HG02588 (cell line): ENCODE measurements around the gene DTYMK.
A peak's percentile ranks its signal among the peaks of the same experiment; 100 is the strongest.

Experiments
- ATAC-seq: cut with Tn5 transposase; IDR thresholded peaks from one replicate; pipeline ENCODE4 v1.9.1; 2021; ENCODE audit warnings: mild to moderate bottlenecking, moderate library complexity; ENCODE audit not compliant: unreplicated experiment

Gene DTYMK

DNA sequence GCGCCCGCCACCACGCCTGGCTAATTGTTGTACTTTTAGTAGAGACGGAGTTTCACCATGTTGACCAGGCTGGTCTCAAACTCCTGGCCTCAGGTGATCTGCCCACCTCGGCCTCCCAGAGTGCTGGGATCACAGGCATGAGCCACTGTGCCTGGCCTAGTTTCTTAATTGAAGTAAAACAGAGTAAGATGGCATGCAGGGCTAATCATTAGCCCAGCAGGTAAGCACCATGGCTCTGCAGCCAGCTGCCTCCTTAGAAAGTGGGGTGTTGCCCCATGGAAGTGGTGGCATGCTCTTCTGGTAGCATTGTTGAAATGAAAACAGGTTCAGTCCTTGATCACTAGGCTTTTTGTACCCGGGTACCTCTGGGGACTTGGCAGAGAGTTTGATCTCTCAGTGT is 36.7 kb downstream of the DTYMK start:
- no peak for ATAC-seq

GRCh38 chr2:241649404-241649803 is 37.2 kb downstream of the DTYMK start:
- no peak for ATAC-seq

DNA sequence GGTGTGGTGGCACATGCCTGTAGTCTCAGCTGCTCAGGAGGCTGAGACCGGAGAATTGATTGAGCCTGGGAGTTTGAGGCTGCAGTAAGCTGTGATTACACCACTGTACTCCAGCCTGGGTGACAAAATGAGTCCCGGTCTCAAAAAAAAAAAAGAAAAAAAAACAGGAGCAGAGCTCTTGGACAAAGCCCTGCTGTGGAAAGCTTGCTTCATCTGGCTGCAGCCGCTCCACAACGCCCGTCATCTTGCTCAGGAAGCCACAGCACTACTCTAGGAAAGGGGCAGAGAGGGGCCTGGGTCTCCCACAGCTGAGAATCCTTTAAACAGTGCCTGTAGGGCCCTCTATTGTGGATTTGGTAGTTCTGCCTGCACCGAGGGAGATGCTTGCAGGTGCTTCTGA is 38.2 kb downstream of the DTYMK start:
- no peak for ATAC-seq

GRCh38 chr2:241645915-241646645 is 40.5 kb downstream of the DTYMK start:
- ATAC-seq: no peak

DNA sequence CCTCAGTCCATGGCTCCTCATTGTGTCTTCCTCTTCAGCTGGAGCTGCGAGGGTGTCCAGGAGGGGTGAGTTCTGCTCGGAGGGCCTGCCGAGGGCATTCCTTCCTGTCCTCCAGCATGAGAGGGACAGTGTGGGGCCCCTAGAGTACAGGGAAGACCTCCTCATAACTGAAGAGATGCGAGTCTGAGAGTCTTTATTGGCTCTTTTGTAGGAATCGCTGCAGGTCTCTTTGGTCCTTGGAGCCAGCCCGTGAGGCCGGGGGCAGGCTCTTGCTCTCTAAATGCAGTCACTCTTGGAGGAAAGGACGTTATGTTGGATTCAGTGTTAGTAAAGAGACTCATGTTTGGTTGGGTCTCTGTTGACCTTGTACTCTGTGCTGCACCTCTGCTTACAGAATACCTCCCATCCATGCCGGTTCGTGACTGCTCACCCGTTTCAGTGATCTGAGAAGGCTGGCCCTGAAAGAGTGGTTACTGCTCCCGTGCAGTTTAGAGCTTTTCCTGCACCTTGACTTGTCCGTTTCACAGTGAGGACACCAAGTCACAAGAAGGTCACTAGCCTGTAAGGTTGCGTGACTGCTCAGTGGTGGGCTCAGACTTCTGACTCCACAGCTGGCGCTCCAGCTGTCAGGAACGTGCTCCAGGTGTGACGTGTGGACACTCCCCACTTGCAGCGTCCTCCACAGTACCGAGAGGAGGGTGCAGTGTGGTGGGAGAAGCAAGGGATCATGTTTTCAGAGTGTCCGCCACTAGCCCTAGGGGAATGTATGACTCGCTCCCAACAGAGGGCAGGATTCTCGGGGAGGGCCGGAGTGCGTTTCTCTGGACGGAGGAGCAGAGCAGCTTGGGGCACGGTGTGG is 41.3 kb downstream of the DTYMK start:
- ATAC-seq: no peak

DNA sequence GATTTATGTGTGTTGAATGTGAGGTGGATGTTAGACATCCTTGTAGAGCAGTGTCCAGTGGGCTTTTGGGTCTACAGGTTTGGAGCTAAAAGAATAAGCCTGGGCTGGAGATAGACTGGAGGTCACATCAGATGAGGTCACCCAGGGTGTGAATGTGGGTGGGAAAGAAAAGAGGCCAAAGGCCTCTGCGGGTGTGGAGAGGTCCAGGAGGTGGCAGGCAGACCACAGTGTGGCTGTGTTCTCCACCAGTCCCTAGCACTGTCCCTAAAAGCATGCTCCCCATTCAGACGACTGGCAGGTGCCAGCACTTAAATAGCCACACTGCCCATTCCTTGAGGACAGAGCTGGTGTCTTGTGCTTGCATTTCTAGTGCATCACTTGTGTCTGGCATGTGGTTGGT is 45.0 kb downstream of the DTYMK start:
- no peak for ATAC-seq

GRCh38 chr2:241640165-241640795 is 46.3 kb downstream of the DTYMK start:
- no peak for ATAC-seq

- ATAC-seq: no peak
Measured at GRCh38 chr2:241639385-241639784, 47.2 kb downstream of the DTYMK start.

GRCh38 chr2:241638940-241639339 is 47.7 kb downstream of the DTYMK start:
- ATAC-seq: no peak

GRCh38 chr2:241637795-241638660 is 48.6 kb downstream of the DTYMK start:
- ATAC-seq: peak; percentile 15

GRCh38 chr2:241637018-241637794 is 49.4 kb downstream of the DTYMK start, which contains the start of the genes ATG4B and THAP4:
ATG4B (plus strand) TSS chr2:241637693; CDS start chr2:241637715, 22 bp downstream.
THAP4 (minus strand) TSS chr2:241637158; CDS start chr2:241637017, 141 bp downstream.
- peak; percentile 67 for ATAC-seq

DNA sequence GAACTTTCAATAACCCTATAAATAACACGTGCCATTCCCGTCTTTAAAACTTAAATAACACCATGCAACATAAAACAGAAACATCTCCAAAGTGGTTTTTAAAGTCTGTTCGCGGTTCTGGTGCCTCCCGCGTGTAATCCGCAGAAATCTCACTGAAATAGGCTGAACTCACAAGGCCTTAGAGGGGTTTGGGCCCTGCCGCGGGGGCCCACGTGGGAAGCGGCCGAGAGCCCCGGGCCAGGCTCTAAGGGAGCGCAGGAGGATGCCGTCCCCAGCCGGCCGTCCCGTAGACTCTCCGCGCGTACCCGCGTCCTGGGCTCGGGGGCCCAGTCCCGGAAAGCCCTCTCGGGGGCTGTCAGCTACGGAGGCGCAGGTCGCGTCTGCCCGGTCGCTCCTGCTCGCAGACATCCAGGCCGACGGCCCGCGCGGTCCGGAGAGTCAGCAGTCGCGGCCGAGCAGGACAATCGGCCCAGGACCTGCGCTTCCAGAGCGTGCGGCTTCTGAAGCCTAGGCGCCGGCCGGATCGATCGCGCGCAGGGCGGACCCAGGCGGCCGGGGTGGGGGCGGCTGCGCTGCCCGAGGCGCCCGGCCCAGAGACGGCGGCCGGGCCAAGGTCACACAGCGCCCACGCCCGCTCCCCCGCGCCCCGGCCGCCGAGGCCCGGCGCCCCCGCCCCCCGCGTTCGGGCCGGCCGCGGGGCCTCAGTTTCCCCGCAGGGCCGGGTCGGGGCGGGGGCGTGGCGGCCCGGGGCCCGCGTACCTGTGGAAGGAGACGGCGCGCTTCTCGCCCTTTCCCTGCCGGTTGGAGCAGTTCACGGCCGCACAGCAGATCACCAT is 50.2 kb downstream of the DTYMK start:
- peak; percentile 33 for ATAC-seq

- no peak for ATAC-seq
Measured at GRCh38 chr2:241635756-241636155, 50.9 kb downstream of the DTYMK start.

- ATAC-seq: no peak
Measured at GRCh38 chr2:241633561-241633960, 53.1 kb downstream of the DTYMK start.

DNA sequence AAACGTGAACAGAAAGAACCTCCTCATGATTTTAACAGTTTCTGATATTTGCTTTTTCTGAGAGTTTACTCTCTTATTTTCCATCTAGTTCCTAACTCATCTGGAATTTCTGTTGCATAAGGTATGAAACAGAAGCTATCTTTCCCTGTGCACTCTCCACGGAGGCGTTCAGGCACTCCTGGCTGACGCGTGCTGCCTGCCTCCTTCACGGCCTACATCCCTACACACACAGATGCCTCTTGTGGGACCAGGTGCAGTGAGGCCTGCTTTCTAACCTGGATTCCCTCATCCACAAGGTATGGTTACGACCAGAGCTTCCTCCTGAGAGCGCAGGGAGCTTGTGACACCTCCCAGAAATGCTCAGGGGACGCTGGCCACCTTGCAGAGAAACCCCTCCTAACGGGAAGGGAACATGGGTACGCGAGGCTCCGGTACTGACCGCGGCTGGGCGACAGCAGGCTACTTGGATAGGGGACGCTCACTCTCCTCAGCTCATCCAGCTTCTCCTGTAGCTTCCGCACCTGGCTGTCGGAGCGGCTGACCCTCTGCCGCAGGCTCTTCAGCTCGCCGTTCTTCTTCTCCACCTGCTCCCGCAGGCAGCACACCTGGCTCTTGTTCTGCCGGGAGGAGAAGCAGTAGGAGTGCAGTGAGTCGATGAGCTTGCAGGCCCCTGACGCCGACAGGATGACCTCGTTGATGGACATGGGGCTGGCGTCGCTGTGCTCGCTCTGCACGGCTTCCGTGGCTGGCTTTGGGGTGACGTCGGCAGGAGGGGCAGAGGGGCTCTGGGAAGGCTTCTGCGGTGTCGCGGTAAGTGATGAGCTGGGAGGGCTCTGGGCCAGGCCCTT is 53.9 kb downstream of the DTYMK start:
- no peak for ATAC-seq

GRCh38 chr2:241629762-241630435 is 56.7 kb downstream of the DTYMK start:
- ATAC-seq: no peak

- no peak for ATAC-seq
Measured at GRCh38 chr2:241627675-241628074, 58.9 kb downstream of the DTYMK start.
